Measurements from ENCODE around the gene SCUBE1.

SCUBE1 gene

DNA sequence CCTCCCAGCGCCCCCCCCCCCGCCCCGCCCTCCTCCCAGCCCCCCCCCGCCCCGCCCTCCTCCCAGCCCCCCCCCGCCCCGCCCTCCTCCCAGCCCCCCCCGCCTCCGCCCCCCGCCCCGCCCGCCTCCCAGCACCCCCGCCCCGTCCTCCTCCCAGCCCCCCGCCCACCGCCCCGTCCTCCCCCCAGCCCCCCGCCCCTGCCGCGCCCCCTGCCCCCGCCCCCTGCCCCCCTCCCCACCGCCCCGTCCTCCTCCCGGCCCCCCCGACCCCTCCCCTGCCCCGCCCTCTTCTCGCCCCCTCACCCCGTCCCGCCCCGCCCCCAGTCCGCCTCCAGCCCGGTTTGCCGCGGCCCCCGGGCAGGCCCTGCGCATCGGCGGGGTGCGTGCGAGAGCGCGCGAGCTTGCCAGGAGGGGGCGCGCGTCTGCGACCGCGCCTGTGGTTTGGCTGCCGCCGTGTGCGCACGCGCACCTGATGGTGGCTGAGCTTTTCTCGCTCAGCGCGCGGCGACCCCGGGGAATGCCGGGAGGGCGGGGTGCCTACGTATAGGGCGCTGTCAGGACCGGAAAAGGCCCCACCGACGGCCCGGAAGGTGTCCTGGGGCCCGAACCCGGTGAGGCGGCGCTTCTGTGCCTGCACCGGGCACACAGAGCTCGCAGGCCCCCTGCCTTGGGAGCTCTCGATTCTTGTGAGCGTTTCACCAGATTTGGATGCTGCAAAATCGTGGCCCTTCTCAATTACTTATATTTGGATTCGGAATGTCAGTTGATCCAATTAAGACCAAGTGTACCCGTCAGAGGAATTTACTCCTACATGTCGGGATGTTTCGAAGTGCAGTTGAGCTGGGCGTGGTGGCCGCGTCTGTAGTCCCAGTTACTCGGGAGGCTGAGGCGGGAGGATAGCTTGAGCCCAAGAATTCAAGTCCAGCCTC lies 155.7 kb downstream of the SCUBE1 start:
- peak; percentile 97 for DNase-seq

DNA sequence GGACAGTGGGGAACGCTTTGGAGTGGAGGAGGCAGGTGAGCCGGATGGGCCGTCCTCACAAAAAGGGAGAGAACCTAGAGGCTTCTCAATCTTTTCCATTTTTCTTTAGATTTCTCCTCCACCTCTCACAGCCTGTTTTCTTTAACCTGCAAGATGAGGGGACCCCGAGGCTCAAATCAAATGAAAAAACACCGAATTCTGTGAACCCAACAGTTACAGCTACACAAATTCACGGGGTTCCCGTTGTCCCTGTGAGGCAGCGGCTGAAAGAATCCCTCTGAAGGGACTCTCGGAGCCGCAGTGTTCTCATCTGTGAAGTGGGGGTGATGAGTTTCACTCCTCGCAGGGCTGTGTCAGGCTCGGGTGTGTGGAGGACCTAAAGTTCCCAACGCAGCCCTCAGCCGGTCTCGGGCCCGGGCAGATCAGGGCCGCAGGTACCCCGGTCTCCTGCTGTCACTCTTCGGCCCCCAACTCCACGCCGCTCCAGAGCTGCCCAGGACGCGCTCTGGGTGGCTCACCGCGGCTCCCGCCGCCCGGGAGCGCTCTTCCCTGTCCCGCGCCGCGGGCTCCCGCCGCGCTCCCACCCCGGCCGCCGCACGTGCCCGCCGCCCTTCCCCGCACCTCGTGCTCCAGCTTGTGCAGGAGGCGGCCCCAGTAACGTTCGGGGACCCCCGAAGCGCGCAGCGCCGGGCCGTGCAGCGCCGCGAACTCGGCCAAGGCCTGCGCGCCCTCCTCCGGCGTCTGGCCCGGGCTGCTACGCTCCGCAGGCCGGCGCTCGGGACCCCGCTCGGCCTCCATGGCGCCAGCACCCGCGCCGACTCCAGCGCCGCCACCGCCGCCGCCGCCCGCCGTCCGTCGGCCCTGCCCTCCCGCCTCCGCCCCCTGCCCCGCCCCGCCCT lies 156.7 kb downstream of the SCUBE1 start, which contains the start of gene TTLL12:
Gene TTLL12, minus strand, starts transcription at position 863 of the 899 bp plus-strand sequence. Its CDS starts 65 bp downstream, at position 798.
- DNase-seq: peak; percentile 65

GRCh38 chr22:43185860-43186261 lies 157.3 kb downstream of the SCUBE1 start:
- no peak for DNase-seq

DNA sequence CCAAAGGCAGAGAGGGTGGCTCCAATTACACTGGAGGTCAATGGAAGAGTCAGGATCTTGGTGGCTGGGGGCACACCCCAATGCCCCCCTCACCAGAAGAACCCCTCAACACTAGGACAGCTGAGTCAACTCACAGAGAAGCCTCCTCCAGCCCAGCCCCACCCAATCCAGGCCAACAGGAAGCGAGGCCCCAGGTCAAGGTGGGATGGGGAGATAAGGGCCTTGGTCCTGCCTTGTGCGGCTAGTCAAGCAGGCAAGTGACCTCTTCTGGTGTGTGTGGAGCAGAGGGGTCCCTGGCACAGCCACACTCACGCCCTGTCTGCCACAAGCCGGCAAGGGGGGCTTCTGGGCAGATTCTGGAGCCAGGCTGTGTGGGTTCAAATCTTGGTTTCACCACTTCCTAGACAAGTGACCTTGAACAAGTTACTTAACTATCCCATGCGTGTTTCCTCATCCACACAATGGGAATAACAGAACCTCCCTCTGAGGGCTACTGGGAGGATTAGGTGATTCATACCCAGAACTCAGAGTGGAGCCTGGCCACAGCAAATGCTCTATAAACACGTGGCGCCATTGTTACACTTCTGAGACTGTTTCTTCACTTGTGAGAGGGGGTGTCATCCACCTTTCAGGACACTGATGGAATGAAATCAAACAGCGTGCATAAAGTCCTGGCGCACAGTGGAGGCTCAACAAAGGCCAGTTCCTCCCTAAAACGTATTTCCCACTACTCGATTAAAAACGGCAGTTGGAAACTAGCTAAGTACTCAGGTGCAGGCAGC lies 159.5 kb downstream of the SCUBE1 start:
- no peak for DNase-seq

GRCh38 chr22:43182726-43183125 lies 160.4 kb downstream of the SCUBE1 start:
- DNase-seq: no peak

DNA sequence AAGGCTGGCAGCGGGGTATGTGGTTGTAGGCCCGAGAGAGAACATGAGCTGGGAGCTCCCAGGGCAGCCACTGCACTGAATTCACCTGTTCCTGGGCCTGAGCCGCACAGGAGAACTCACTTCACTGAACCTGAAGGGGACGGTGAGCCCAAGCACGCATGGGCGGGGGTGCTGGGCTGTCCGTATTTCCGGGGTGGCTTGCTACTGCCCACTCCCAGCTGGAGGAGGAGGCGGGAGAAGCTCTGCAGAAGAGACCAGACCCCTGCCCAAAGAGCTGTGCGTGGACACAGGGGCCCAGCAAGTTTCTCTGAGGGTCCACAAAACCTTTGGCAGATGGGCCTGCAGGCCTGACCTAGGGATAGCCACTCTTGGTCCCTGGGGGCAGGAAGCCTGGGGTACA lies 161.1 kb downstream of the SCUBE1 start:
- DNase-seq: no peak

GRCh38 chr22:43181321-43182076 lies 161.7 kb downstream of the SCUBE1 start:
- no peak for DNase-seq

DNA sequence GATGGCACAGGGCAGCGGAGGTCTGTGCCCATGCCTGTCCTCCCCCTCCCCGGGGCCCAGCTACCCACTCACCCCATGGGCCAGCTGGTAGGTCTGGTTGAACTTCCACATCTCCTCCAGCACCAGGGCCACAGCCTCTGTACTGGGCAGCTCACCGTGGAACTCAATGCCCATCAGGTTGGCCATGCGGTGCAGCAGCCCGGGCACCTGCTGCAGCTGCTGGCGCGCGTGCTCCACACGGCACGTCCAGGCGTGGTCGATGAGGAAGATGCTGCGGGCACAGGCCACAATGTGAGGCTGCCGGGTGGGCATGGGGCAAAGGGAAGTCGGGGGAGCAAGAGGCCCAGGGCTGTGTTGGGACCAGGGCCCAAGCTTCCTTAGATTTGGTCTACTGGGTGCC lies 162.5 kb downstream of the SCUBE1 start:
- DNase-seq: no peak

DNA sequence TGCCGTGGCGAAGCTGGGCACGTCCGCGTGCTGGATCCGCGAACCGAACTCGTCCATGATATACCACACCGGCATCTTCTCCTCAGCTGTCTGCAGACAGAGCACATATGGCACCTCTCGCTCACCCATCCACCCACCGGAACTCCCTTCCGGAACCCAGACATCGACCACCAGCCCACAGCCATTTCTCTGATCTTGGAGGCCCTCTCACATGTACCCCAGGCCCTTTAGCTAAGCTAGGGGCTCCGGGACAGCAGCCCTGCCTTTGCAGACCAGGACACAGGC lies 163.3 kb downstream of the SCUBE1 start:
- DNase-seq: no peak

- DNase-seq: no peak
Measured at GRCh38 chr22:43179146-43179910, 163.8 kb downstream of the SCUBE1 start.

DNA sequence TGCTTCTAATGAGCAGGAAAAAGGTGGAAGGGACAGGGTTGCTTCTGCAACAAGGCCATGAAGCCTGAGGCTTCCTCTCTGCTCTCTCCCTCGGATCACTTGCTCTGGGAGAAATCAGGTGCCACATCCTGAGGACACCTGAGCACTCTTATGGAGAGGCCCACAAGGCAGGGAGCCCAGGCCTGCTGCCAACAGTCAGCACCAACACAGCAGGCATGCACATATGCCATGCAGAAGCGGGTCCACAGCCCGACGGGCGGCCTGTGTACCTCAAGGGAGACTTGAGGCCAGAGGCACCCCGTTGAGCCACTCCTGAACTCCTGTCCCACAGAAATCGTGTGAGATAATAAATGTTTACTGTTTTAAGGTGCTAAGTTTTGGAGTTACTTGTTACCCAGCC lies 165.7 kb downstream of the SCUBE1 start:
- no peak for DNase-seq

- no peak for DNase-seq
Measured at GRCh38 chr22:43176090-43176489, 167.1 kb downstream of the SCUBE1 start.

GRCh38 chr22:43174941-43175531 lies 168.1 kb downstream of the SCUBE1 start:
- DNase-seq: no peak

- no peak for DNase-seq
Measured at GRCh38 chr22:43173976-43174720, 169.0 kb downstream of the SCUBE1 start.

DNA sequence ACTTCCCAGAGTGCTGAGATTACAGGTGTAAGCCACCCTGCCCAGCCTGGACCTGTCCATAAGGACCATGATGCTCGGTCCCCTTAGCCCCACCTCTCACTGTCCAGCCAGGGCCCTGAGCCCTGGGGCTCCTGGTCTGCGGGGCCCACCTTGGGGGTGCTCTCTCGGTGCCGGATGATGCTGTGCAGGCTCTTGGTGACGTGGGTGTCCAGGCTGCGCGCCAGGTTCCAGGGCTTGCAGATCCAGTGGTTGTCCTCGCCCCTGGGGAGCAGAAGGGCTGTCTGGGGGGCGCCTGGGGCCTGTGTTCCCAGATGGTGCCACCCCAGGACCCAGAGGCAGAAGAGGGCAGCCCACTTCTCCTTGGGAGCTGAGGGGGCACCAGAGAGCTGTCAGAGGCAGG lies 169.6 kb downstream of the SCUBE1 start:
- no peak for DNase-seq

- no peak for DNase-seq
Measured at GRCh38 chr22:43172191-43172590, 171.0 kb downstream of the SCUBE1 start.

- no peak for DNase-seq
Measured at GRCh38 chr22:43171607-43172006, 171.6 kb downstream of the SCUBE1 start.

DNA sequence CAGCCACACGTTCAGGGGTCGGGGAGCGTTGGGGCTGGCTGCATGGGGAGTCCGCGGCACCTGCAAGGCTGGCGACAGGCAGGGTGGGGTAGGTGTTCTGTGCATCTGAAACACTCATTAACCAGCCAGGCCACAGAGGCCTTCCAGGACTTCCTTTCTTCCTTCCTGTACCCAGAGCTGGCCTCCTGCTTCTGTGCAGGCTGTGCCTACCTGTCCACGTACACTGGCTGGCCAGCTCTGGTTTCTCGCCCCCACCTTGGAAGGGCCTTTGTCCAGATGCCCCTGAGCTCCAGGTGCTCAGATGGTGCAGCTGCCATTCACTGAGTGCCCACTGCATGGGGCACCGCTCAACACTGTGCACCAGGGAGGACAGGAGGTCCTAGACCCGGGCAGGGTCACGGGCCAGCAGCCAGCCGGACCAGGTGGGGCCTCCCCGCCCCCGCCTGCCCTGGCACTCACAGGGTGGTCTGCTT lies 172.1 kb downstream of the SCUBE1 start:
- DNase-seq: no peak

DNA sequence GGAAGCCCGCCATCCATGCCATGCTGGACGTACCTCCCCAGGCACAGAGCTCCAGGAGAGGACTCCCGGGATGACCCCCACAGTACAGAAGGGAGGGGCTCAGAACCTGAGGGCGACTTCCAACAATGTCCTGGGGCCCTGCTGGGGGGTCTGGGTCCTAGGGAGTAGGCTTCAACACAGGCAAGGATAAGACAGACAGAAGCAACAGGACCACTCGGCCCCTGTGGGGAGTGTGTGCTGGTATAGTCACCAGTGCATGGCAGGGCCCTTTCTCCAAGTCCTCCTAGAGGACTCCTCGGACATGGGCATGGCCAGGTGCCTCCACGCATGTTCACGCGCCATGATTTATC lies 173.1 kb downstream of the SCUBE1 start:
- no peak for DNase-seq
